Panc1 (cell line): ENCODE results near the gene SLC2A1.

Experiments used
- TF ChIP-seq, protein P1 (sequence below), 2 experiments: IDR thresholded peaks; 2 replicates each; pipeline ENCODE4 v1.6.1; 2011 to 2012; ENCODE audit warnings: low read depth in 2 of 2, control low read depth in 1 of 2, low read length in 1 of 2, mild to moderate bottlenecking in 1 of 2, moderate library complexity in 1 of 2; ENCODE audit not compliant: insufficient read depth in 1 of 2
- TF ChIP-seq, protein P2 (sequence below): fragments of 450-650 bp; IDR thresholded peaks from 2 replicates; pipeline ENCODE4 v1.5.1; 2017; ENCODE audit warnings: mild to moderate bottlenecking

DNA sequence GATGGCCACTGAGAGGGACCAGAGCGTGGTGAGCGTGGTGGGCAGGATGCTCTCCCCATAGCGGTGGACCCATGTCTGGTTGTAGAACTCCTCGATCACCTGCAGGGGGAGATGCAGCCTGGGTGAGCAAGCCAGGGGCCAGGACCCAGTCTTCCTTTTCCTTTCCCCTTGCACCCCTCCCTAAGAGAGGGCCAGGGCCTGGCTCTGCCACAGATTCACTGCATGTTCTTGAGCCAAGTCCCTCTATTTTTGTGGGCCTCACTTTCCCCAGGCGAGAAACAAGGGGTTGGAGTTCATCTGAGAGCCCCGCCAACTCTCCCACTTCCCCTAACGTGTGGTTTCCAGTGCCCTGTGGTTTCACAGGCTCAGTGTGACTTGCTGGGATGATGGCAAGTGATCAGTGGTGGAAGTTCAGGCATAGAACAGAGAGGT, 27.5 kb downstream of the SLC2A1 start:
- TF ChIP-seq, protein P1, sequence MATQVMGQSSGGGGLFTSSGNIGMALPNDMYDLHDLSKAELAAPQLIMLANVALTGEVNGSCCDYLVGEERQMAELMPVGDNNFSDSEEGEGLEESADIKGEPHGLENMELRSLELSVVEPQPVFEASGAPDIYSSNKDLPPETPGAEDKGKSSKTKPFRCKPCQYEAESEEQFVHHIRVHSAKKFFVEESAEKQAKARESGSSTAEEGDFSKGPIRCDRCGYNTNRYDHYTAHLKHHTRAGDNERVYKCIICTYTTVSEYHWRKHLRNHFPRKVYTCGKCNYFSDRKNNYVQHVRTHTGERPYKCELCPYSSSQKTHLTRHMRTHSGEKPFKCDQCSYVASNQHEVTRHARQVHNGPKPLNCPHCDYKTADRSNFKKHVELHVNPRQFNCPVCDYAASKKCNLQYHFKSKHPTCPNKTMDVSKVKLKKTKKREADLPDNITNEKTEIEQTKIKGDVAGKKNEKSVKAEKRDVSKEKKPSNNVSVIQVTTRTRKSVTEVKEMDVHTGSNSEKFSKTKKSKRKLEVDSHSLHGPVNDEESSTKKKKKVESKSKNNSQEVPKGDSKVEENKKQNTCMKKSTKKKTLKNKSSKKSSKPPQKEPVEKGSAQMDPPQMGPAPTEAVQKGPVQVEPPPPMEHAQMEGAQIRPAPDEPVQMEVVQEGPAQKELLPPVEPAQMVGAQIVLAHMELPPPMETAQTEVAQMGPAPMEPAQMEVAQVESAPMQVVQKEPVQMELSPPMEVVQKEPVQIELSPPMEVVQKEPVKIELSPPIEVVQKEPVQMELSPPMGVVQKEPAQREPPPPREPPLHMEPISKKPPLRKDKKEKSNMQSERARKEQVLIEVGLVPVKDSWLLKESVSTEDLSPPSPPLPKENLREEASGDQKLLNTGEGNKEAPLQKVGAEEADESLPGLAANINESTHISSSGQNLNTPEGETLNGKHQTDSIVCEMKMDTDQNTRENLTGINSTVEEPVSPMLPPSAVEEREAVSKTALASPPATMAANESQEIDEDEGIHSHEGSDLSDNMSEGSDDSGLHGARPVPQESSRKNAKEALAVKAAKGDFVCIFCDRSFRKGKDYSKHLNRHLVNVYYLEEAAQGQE (IDR thresholded peaks at IDR 0.05; ENCODE audit: insufficient read depth in 1 of 2, low read depth in 2 of 2, low read length in 1 of 2): no peak
- TF ChIP-seq, protein P2, sequence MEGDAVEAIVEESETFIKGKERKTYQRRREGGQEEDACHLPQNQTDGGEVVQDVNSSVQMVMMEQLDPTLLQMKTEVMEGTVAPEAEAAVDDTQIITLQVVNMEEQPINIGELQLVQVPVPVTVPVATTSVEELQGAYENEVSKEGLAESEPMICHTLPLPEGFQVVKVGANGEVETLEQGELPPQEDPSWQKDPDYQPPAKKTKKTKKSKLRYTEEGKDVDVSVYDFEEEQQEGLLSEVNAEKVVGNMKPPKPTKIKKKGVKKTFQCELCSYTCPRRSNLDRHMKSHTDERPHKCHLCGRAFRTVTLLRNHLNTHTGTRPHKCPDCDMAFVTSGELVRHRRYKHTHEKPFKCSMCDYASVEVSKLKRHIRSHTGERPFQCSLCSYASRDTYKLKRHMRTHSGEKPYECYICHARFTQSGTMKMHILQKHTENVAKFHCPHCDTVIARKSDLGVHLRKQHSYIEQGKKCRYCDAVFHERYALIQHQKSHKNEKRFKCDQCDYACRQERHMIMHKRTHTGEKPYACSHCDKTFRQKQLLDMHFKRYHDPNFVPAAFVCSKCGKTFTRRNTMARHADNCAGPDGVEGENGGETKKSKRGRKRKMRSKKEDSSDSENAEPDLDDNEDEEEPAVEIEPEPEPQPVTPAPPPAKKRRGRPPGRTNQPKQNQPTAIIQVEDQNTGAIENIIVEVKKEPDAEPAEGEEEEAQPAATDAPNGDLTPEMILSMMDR: no peak
